Caco-2 (cell line): ENCODE measurements around the gene OR7C1. TPM values are rescaled to one million over a fixed set of nuclear protein-coding genes. Genes with fewer than 3 reads are reported as not detected.

Experiments used
- BruUV-seq: library from RNA; stranded (reverse); fragments of 400-500 nt; replicated peaks from 2 replicates; lab custom pipeline; 2021; lab: Mats Ljungman, UMichigan
- CTCF ChIA-PET: fragments of 300-600 bp; sonication (Branson Sonifier 250); formaldehyde crosslinking; loops from one replicate; lab custom pipeline; 2022; ENCODE audit warnings: antibody characterized with exemption; lab: Charles Lee
- POLR2A ChIA-PET: fragments of 300-600 bp; sonication (Branson Sonifier 250); formaldehyde crosslinking; loops from one replicate; lab custom pipeline; 2022; ENCODE audit warnings: antibody characterized with exemption; lab: Charles Lee
- DNase-seq, 2 experiments: peaks; one replicate each; pipeline versions ENCODE4 v3.0.0 to v3.0.0-alpha.2; 2020 to 2022
- H3K27me3 ChIP-seq: replicated peaks from 2 replicates; pipeline ENCODE4 v1.6.0; 2011; ENCODE audit warnings: low read length; ENCODE audit not compliant: control insufficient read depth, insufficient read depth
- H3K36me3 ChIP-seq: 2 replicates; pipeline ENCODE4 v1.5.1; 2011; ENCODE audit warnings: low read length; ENCODE audit not compliant: control insufficient read depth, insufficient read depth
- H3K4me1 ChIP-seq: fragments of 250-450 bp; sonication (Bioruptor Pico); 2 replicates; pipeline ENCODE4 v1.5.1; 2020; ENCODE audit warnings: mild to moderate bottlenecking
- H3K4me3 ChIP-seq: 2 replicates; pipeline ENCODE4 v1.5.1; 2011; ENCODE audit warnings: low read depth, mild to moderate bottlenecking, control low read depth, low read length
- H3K9me3 ChIP-seq: fragments of 250-450 bp; sonication (Bioruptor Pico); 2 replicates; pipeline ENCODE4 v1.5.1; 2020; ENCODE audit warnings: mild to moderate bottlenecking, moderate library complexity
- H3K27ac Mint-ChIP-seq: one replicate; pipeline ENCODE4 v1.8.0; 2022; ENCODE audit warnings: mixed read lengths; ENCODE audit not compliant: unreplicated experiment
- H3K27me3 Mint-ChIP-seq: one replicate; pipeline ENCODE4 v1.8.0; 2022; ENCODE audit warnings: mixed read lengths; ENCODE audit not compliant: insufficient read depth, unreplicated experiment
- H3K36me3 Mint-ChIP-seq: one replicate; pipeline ENCODE4 v1.8.0; 2022; ENCODE audit warnings: mild to moderate bottlenecking, mixed read lengths; ENCODE audit not compliant: insufficient read depth, unreplicated experiment
- H3K4me1 Mint-ChIP-seq: one replicate; pipeline ENCODE4 v1.8.0; 2022; ENCODE audit warnings: low read depth, mixed read lengths; ENCODE audit not compliant: unreplicated experiment
- H3K4me3 Mint-ChIP-seq: one replicate; pipeline ENCODE4 v1.8.0; 2022; ENCODE audit warnings: mild to moderate bottlenecking, moderate library complexity, mixed read lengths; ENCODE audit not compliant: unreplicated experiment
- H3K9me3 Mint-ChIP-seq: one replicate; pipeline ENCODE4 v1.8.0; 2022; ENCODE audit warnings: mixed read lengths; ENCODE audit not compliant: unreplicated experiment
- CTCF ChIP-seq, 2 experiments: fragments of 200-600 bp in 1 of 2; IDR thresholded peaks; 1 replicate in 1 of 2; 2 replicates in 1 of 2; pipeline versions ENCODE4 v1.5.1 to v1.8.0; 2011 to 2022; ENCODE audit warnings: antibody characterized with exemption in 1 of 2, control low read depth in 1 of 2, inconsistent platforms in 1 of 2, low read depth in 1 of 2, low read length in 1 of 2, mild to moderate bottlenecking in 1 of 2, moderate library complexity in 1 of 2; ENCODE audit not compliant: insufficient read depth in 1 of 2, severe bottlenecking in 1 of 2, unreplicated experiment in 1 of 2
- intact Hi-C: fragments of 100-400 bp; cut with micrococcal nuclease; formaldehyde crosslinking; loops from one replicate; pipeline ENCODE4 v1.10.0; 2022; ENCODE audit not compliant: unreplicated experiment
- total RNA-seq: library from RNA; stranded (reverse); gene quantifications from 2 replicates; pipeline ENCODE4 v1.2.3, GENCODE V29; 2022

Gene OR7C1
- total RNA-seq, 1 experiment from 2014 or later, result not detected

DNA sequence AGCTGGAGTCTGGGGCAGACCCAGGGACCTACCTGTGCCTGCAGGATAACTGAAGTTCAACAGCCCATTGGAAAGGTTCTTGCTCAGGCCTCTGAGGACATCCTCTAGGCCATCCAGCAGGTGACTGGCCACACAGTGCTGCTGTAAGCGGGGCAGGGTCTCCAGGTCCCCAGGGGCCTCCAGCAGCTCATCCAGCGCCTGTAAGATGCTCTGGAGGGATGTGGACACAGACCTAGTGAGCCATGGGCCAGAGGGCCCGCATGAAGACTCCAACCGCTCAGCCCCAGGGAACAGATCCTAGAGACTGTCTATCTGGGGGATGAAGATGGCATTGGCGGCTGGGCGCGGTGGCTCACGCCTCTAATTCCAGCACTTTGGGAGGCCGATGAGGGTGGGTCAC is 70.6 kb downstream of the OR7C1 start:
- intact Hi-C loops, result no loop called here
- no peaks in the 10 kb centered on the region for H3K27me3 Mint-ChIP-seq
- Histone ChIP-seq H3K4me1 (no peaks in the 10 kb centered on the region), H3K9me3 (no peaks in the 10 kb centered on the region), H3K4me3 (no peak overlapping the region), H3K27me3 (no peaks in the 10 kb centered on the region), H3K36me3 (no peaks in the 10 kb centered on the region)
- ChIA-PET POLR2A (no interaction called here), CTCF (no interaction called here)
- no peak overlapping the region for H3K27ac Mint-ChIP-seq
- no peak for DNase-seq
- H3K4me1 Mint-ChIP-seq, result no peaks in the 10 kb centered on the region
- H3K4me3 Mint-ChIP-seq, result no peak overlapping the region
- no TSS peak for BruUV-seq
- no peaks in the 10 kb centered on the region for H3K36me3 Mint-ChIP-seq
- no peaks in the 10 kb centered on the region for H3K9me3 Mint-ChIP-seq
- TF ChIP-seq CTCF (IDR thresholded peaks at IDR 0.05; ENCODE audit: insufficient read depth in 1 of 2, low read depth in 1 of 2, low read length in 1 of 2, severe bottlenecking in 1 of 2, unreplicated experiment in 1 of 2), result no peak

DNA sequence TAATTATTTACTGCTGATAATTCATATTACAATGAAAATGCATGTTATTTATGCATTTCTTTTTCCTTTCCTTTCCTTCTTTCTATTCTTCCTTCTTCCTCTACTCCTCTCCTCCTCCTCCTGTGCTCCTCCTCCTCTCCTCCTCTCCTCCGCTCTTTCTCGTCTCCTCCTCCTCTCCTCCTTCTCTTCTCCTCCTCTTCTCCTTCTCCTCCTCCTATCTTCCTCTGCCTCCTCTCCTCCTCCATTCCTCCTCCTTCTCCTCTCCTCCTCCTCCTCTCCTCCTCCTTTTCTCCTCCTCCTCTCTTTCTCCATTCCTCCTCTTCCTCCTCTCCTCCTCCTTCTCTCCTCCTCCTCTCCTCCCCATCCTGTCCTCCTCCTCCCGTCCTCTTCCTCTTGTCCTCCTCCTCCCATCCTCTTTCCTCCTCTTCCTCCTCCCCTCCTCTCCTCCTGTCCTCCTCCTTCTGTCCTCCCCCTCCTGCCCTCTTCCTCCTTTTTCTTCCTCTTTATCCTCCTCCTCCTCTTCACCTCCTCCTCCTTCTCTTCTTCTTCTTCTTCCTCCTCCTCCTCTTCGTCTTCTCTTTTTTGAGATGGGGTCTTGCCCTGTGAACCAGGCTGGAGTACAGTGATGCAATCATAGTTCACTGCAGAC is 71.4 kb downstream of the OR7C1 start:
- Histone ChIP-seq H3K36me3 (no peaks in the 10 kb centered on the region), H3K9me3 (no peaks in the 10 kb centered on the region), H3K4me1 (no peaks in the 10 kb centered on the region), H3K27me3 (no peaks in the 10 kb centered on the region), H3K4me3 (no peak overlapping the region)
- Mint-ChIP-seq H3K27ac (no peak overlapping the region), H3K4me1 (no peaks in the 10 kb centered on the region), H3K4me3 (no peak overlapping the region), H3K36me3 (no peaks in the 10 kb centered on the region), H3K27me3 (no peaks in the 10 kb centered on the region), H3K9me3 (no peaks in the 10 kb centered on the region)
- DNase-seq, result no peak
- TF ChIP-seq CTCF (IDR thresholded peaks at IDR 0.05; ENCODE audit: insufficient read depth in 1 of 2, low read depth in 1 of 2, low read length in 1 of 2, severe bottlenecking in 1 of 2, unreplicated experiment in 1 of 2), result no peak
- ChIA-PET CTCF (no interaction called here), POLR2A (no interaction called here)
- no TSS peak for BruUV-seq
- intact Hi-C loops, result no loop called here

- H3K9me3 ChIP-seq, result no peaks in the 10 kb centered on the region
- ChIA-PET POLR2A (no interaction called here), CTCF (no interaction called here)
- H3K36me3 ChIP-seq, result no peaks in the 10 kb centered on the region
- intact Hi-C loops, result no loop called here
- no peak overlapping the region for H3K4me3 Mint-ChIP-seq
- H3K4me1 Mint-ChIP-seq, result no peaks in the 10 kb centered on the region
- DNase-seq, result no peak
- H3K27ac Mint-ChIP-seq, result no peak overlapping the region
- BruUV-seq, result no TSS peak
- H3K4me3 ChIP-seq, result no peak overlapping the region
- no peaks in the 10 kb centered on the region for H3K9me3 Mint-ChIP-seq
- no peak for TF ChIP-seq CTCF (IDR thresholded peaks at IDR 0.05; ENCODE audit: insufficient read depth in 1 of 2, low read depth in 1 of 2, low read length in 1 of 2, severe bottlenecking in 1 of 2, unreplicated experiment in 1 of 2)
- H3K36me3 Mint-ChIP-seq, result no peaks in the 10 kb centered on the region
- no peaks in the 10 kb centered on the region for H3K4me1 ChIP-seq
- no peaks in the 10 kb centered on the region for H3K27me3 ChIP-seq
- no peaks in the 10 kb centered on the region for H3K27me3 Mint-ChIP-seq
Observed at GRCh38 chr19:14762111-14762510, 72.9 kb downstream of the OR7C1 start.
